Measurements from ENCODE around the gene ZIC1. TPM values are rescaled to one million over a fixed set of nuclear protein-coding genes. Genes with fewer than 3 reads are reported as not detected.

The ZIC1 gene
- total and polyA plus RNA-seq, 2 experiments from 2014 or later, result 0.21 to 0.95 TPM

- Histone ChIP-seq H3K4me3 (peak overlapping the region; percentile 40), H3K36me3 (ENCODE audit: insufficient read depth) (no peaks in the 10 kb centered on the region), H3K9me2 (ENCODE audit: insufficient read depth) (no peaks in the 10 kb centered on the region), H4K20me1 (replicated peaks; ENCODE audit: insufficient read depth) (0 out of 2 replicates have a peak, but pooled peaks cover 4% of the 10 kb centered on the region), H3K27me3 (ENCODE audit: insufficient read depth) (peaks cover 99% of the 10 kb centered on the region), H3K27ac (ENCODE audit: low read depth) (no peak overlapping the region), H3K79me2 (replicated peaks; ENCODE audit: insufficient read depth) (no peaks in the 10 kb centered on the region), H3K4me2 (peak overlapping the region; percentile 62), H3F3A (replicated peaks; ENCODE audit: low read depth) (peaks cover 23% of the 10 kb centered on the region), H2AFZ (no peak overlapping the region), H3K4me1 (ENCODE audit: insufficient read depth) (peaks cover 68% of the 10 kb centered on the region)
- Mint-ChIP-seq H3K4me3 (no peak overlapping the region), H3K9me3 (peaks cover 6% of the 10 kb centered on the region), H3K27ac (no peak overlapping the region), H3K36me3 (ENCODE audit: low read depth) (no peaks in the 10 kb centered on the region), H3K27me3 (ENCODE audit: insufficient read depth, low read depth, poor library complexity) (peaks cover 91% of the 10 kb centered on the region), H3K4me1 (peaks cover 55% of the 10 kb centered on the region)
- TF ChIP-seq REST (IDR thresholded peaks at IDR 0.05; ENCODE audit: unreplicated experiment), result no peak
- peak; percentile 79 for TF ChIP-seq EZH2 (IDR thresholded peaks at IDR 0.05; ENCODE audit: low read depth, unreplicated experiment)
- TF ChIP-seq NANOG (IDR thresholded peaks at IDR 0.05; ENCODE audit: borderline replicate concordance), result no peak
- TF ChIP-seq CREB1 (CRISPR knock-in tag; IDR thresholded peaks at IDR 0.05; ENCODE audit: low read depth), result no peak
- no peak for TF ChIP-seq ETS1 (IDR thresholded peaks at IDR 0.05)
- no peak for TF ChIP-seq ZNF114 (CRISPR knock-in tag; IDR thresholded peaks at IDR 0.05)
- TF ChIP-seq STAT1 (IDR thresholded peaks at IDR 0.05; ENCODE audit: unreplicated experiment), result no peak
- DNase-seq (ENCODE audit: low spot score) (no peak), ATAC-seq (no peak)
Measured at GRCh38 chr3:147368561-147369221, 40.5 kb upstream of the ZIC1 start.

- Histone ChIP-seq H4K20me1 (replicated peaks; ENCODE audit: insufficient read depth) (0 out of 2 replicates have a peak, but pooled peaks cover 4% of the 10 kb centered on the region), H3K4me3 (peak overlapping the region; percentile 40), H3K27me3 (ENCODE audit: insufficient read depth) (peaks cover 99% of the 10 kb centered on the region), H3K4me2 (peak overlapping the region; percentile 62), H3K4me1 (ENCODE audit: insufficient read depth) (peaks cover 69% of the 10 kb centered on the region), H3K36me3 (ENCODE audit: insufficient read depth) (no peaks in the 10 kb centered on the region), H3K79me2 (replicated peaks; ENCODE audit: insufficient read depth) (no peaks in the 10 kb centered on the region), H3K9me2 (ENCODE audit: insufficient read depth) (no peaks in the 10 kb centered on the region), H2AFZ (no peak overlapping the region), H3F3A (replicated peaks; ENCODE audit: low read depth) (peaks cover 23% of the 10 kb centered on the region), H3K27ac (ENCODE audit: low read depth) (no peak overlapping the region)
- DNase-seq (ENCODE audit: low spot score), result no peak
- no peak for ATAC-seq
- H3K27me3 Mint-ChIP-seq (ENCODE audit: insufficient read depth, low read depth, poor library complexity), result peaks cover 92% of the 10 kb centered on the region
- no peak overlapping the region for H3K27ac Mint-ChIP-seq
- peaks cover 55% of the 10 kb centered on the region for H3K4me1 Mint-ChIP-seq
- H3K4me3 Mint-ChIP-seq, result peak overlapping the region; percentile 47
- H3K9me3 Mint-ChIP-seq, result peaks cover 6% of the 10 kb centered on the region
- H3K36me3 Mint-ChIP-seq (ENCODE audit: low read depth), result no peaks in the 10 kb centered on the region
- no peak for TF ChIP-seq EZH2phosphoT487 (IDR thresholded peaks at IDR 0.05; ENCODE audit: unreplicated experiment)
- no peak for TF ChIP-seq EZH2 (IDR thresholded peaks at IDR 0.05; ENCODE audit: low read depth, unreplicated experiment)
- TF ChIP-seq CREB1 (CRISPR knock-in tag; IDR thresholded peaks at IDR 0.05; ENCODE audit: low read depth), result no peak
- no peak for TF ChIP-seq POLR2AphosphoS5 (IDR thresholded peaks at IDR 0.05; ENCODE audit: low read depth)
- no peak for TF ChIP-seq REST (IDR thresholded peaks at IDR 0.05; ENCODE audit: unreplicated experiment)
- no peak for TF ChIP-seq ETS1 (IDR thresholded peaks at IDR 0.05)
- no peak for TF ChIP-seq NANOG (IDR thresholded peaks at IDR 0.05; ENCODE audit: borderline replicate concordance)
- TF ChIP-seq STAT1 (IDR thresholded peaks at IDR 0.05; ENCODE audit: unreplicated experiment), result no peak
- TF ChIP-seq ZNF331 (CRISPR knock-in tag; IDR thresholded peaks at IDR 0.05; ENCODE audit: low read depth), result no peak
- TF ChIP-seq CTCF (conservative IDR thresholded peaks at IDR 0.05; ENCODE audit: low read depth in 2 of 2), result no peak
Measured at GRCh38 chr3:147369231-147369630, 39.9 kb upstream of the ZIC1 start.
